Hepatocyte (in vitro differentiated cells): Measurements from ENCODE around the gene TEKT3.

Experiments
- EZH2 ChIP-seq: fragments of 200-600 bp; sonication (generic); IDR thresholded peaks from 2 replicates; pipeline ENCODE4 v1.6.1; 2016; ENCODE audit warnings: antibody characterized with exemption, mild to moderate bottlenecking, borderline replicate concordance
- TF ChIP-seq, protein P1 (sequence below): fragments of 200-600 bp; sonication (generic); IDR thresholded peaks from 2 replicates; pipeline ENCODE4 v1.5.1; 2016; ENCODE audit warnings: antibody characterized with exemption, mild to moderate bottlenecking; ENCODE audit not compliant: poor library complexity

DNA sequence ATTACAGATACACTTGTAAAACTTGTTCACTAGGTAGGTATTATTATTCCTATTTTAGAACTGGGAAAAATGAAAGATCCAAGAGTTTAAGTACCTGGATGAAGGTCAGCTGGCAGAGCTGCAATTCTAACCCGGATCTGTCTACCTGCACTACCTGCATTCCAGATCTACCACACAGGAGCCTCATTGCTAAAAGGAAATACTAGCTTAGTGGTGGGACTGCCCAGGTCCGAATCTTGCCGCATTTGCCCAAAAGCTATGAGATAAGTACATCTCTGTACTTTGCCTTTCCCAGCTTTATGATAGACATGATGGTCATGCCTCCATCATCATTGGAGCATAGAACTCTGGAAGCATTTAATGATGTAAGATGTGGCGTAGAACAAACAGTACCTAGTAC, 36.8 kb upstream of the TEKT3 start:
- TF ChIP-seq, protein P1, sequence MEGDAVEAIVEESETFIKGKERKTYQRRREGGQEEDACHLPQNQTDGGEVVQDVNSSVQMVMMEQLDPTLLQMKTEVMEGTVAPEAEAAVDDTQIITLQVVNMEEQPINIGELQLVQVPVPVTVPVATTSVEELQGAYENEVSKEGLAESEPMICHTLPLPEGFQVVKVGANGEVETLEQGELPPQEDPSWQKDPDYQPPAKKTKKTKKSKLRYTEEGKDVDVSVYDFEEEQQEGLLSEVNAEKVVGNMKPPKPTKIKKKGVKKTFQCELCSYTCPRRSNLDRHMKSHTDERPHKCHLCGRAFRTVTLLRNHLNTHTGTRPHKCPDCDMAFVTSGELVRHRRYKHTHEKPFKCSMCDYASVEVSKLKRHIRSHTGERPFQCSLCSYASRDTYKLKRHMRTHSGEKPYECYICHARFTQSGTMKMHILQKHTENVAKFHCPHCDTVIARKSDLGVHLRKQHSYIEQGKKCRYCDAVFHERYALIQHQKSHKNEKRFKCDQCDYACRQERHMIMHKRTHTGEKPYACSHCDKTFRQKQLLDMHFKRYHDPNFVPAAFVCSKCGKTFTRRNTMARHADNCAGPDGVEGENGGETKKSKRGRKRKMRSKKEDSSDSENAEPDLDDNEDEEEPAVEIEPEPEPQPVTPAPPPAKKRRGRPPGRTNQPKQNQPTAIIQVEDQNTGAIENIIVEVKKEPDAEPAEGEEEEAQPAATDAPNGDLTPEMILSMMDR: no peak
- no peak for TF ChIP-seq EZH2
